ENCODE results near the gene TDG.

DNA sequence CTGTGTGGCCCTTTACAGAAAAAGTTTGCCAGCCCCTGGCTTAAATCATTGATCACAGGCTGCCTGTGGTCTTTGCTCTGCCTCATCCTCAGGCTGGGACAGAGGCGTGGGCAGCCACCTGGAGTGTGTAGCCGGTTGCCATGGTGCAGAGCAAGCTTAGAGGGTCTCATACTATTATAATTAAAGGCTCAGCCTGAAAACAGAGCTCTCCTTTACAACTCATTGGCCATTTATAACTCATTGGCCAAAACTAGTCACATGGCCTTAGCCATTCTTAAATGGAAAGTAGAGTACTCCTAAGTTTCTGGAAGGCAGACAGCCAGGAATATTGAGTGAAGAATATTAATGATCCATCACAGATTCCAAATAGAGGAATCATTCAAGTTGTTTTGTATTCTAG, 32.4 kb upstream of the TDG start:
- TF ChIP-seq TCF7L2 (IDR thresholded peaks at IDR 0.05; ENCODE audit: low read depth, low read length) (no peak), SIN3A (IDR thresholded peaks at IDR 0.05; ENCODE audit: borderline replicate concordance, insufficient read depth, low read depth, low read length) (no peak)
- TF ChIP-seq, protein P1, sequence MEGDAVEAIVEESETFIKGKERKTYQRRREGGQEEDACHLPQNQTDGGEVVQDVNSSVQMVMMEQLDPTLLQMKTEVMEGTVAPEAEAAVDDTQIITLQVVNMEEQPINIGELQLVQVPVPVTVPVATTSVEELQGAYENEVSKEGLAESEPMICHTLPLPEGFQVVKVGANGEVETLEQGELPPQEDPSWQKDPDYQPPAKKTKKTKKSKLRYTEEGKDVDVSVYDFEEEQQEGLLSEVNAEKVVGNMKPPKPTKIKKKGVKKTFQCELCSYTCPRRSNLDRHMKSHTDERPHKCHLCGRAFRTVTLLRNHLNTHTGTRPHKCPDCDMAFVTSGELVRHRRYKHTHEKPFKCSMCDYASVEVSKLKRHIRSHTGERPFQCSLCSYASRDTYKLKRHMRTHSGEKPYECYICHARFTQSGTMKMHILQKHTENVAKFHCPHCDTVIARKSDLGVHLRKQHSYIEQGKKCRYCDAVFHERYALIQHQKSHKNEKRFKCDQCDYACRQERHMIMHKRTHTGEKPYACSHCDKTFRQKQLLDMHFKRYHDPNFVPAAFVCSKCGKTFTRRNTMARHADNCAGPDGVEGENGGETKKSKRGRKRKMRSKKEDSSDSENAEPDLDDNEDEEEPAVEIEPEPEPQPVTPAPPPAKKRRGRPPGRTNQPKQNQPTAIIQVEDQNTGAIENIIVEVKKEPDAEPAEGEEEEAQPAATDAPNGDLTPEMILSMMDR (IDR thresholded peaks at IDR 0.05), result no peak
- TF ChIP-seq, protein P2, sequence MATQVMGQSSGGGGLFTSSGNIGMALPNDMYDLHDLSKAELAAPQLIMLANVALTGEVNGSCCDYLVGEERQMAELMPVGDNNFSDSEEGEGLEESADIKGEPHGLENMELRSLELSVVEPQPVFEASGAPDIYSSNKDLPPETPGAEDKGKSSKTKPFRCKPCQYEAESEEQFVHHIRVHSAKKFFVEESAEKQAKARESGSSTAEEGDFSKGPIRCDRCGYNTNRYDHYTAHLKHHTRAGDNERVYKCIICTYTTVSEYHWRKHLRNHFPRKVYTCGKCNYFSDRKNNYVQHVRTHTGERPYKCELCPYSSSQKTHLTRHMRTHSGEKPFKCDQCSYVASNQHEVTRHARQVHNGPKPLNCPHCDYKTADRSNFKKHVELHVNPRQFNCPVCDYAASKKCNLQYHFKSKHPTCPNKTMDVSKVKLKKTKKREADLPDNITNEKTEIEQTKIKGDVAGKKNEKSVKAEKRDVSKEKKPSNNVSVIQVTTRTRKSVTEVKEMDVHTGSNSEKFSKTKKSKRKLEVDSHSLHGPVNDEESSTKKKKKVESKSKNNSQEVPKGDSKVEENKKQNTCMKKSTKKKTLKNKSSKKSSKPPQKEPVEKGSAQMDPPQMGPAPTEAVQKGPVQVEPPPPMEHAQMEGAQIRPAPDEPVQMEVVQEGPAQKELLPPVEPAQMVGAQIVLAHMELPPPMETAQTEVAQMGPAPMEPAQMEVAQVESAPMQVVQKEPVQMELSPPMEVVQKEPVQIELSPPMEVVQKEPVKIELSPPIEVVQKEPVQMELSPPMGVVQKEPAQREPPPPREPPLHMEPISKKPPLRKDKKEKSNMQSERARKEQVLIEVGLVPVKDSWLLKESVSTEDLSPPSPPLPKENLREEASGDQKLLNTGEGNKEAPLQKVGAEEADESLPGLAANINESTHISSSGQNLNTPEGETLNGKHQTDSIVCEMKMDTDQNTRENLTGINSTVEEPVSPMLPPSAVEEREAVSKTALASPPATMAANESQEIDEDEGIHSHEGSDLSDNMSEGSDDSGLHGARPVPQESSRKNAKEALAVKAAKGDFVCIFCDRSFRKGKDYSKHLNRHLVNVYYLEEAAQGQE (IDR thresholded peaks at IDR 0.05; ENCODE audit: insufficient read depth in 1 of 2, low read depth in 2 of 2, low read length in 1 of 2), result no peak

All from Panc1 (cell line).